SU-DHL-6 (cell line): ENCODE results near the gene ATP4A.

ENCODE experiments used
- H2AFZ ChIP-seq: fragments of 200-600 bp; sonication (generic); 2 replicates; pipeline ENCODE4 v1.6.1; 2014; ENCODE audit warnings: low read depth, mild to moderate bottlenecking, moderate library complexity, mixed read lengths, antibody characterized with exemption, low read length; ENCODE audit not compliant: severe bottlenecking
- H3F3A ChIP-seq: fragments of 200-600 bp; shearing (Covaris generic); 2 replicates; pipeline ENCODE4 v1.6.0; 2016; ENCODE audit warnings: antibody characterized with exemption, mild to moderate bottlenecking; ENCODE audit not compliant: insufficient read depth
- H3K27ac ChIP-seq: fragments of 200-600 bp; sonication (generic); 2 replicates; pipeline ENCODE4 v1.5.1; 2016; ENCODE audit warnings: low read depth, mild to moderate bottlenecking, low read length, moderate library complexity, mixed read lengths
- H3K27me3 ChIP-seq: fragments of 200-600 bp; sonication (generic), shearing (Covaris generic); 2 replicates; pipeline ENCODE4 v1.6.0; 2014; ENCODE audit warnings: mild to moderate bottlenecking, low read length
- H3K36me3 ChIP-seq: fragments of 200-600 bp; sonication (generic); 2 replicates; pipeline ENCODE4 v1.6.1; 2014; ENCODE audit warnings: mild to moderate bottlenecking, low read length, mixed read lengths
- H3K4me2 ChIP-seq: fragments of 300-600, 200-600 bp; shearing (Covaris generic), sonication (generic); 2 replicates; pipeline ENCODE4 v1.6.0; 2014; ENCODE audit warnings: low read length, low read depth, mild to moderate bottlenecking; ENCODE audit not compliant: poor library complexity, severe bottlenecking
- H3K4me3 ChIP-seq: fragments of 200-600 bp; sonication (generic); 2 replicates; pipeline ENCODE4 v1.5.1; 2014; ENCODE audit warnings: antibody characterized with exemption, low read length, mild to moderate bottlenecking, mixed read lengths; ENCODE audit not compliant: insufficient read depth, poor library complexity, severe bottlenecking
- H3K79me2 ChIP-seq: fragments of 200-600 bp; sonication (generic); 2 replicates; pipeline ENCODE4 v1.6.1; 2014; ENCODE audit warnings: mild to moderate bottlenecking, low read length, moderate library complexity; ENCODE audit not compliant: insufficient read depth
- H3K9ac ChIP-seq: fragments of 200-600 bp; sonication (generic); 2 replicates; pipeline ENCODE4 v1.7.0; 2014; ENCODE audit warnings: mild to moderate bottlenecking, low read length
- H3K9me2 ChIP-seq: fragments of 200-600 bp; sonication (generic); replicated peaks from 2 replicates; pipeline ENCODE4 v1.6.1; 2014; ENCODE audit warnings: low read length; ENCODE audit not compliant: insufficient read depth
- H3K9me3 ChIP-seq: fragments of 200-600 bp; sonication (generic); 2 replicates; pipeline ENCODE4 v1.6.1; 2014; ENCODE audit warnings: low read length, mixed read lengths; ENCODE audit not compliant: insufficient read depth
- H4K20me1 ChIP-seq: fragments of 200-600 bp; sonication (generic); 2 replicates; pipeline ENCODE4 v1.6.1; 2014; ENCODE audit warnings: low read depth, mild to moderate bottlenecking, antibody characterized with exemption, low read length, moderate library complexity, mixed read lengths
- EZH2phosphoT487 ChIP-seq: fragments of 200-600 bp; sonication (generic), shearing (Covaris generic); conservative IDR thresholded peaks from 2 replicates; pipeline ENCODE4 v1.6.1; 2018; ENCODE audit warnings: mild to moderate bottlenecking, antibody characterized with exemption, low read length, moderate library complexity, mixed read lengths
- TF ChIP-seq, protein P1 (sequence below): fragments of 200-600 bp; sonication (generic); IDR thresholded peaks from one replicate; pipeline ENCODE4 v1.5.1; 2017; ENCODE audit warnings: antibody characterized with exemption, mild to moderate bottlenecking, low read length, moderate library complexity; ENCODE audit not compliant: insufficient read depth, poor library complexity, severe bottlenecking

The ATP4A gene

DNA sequence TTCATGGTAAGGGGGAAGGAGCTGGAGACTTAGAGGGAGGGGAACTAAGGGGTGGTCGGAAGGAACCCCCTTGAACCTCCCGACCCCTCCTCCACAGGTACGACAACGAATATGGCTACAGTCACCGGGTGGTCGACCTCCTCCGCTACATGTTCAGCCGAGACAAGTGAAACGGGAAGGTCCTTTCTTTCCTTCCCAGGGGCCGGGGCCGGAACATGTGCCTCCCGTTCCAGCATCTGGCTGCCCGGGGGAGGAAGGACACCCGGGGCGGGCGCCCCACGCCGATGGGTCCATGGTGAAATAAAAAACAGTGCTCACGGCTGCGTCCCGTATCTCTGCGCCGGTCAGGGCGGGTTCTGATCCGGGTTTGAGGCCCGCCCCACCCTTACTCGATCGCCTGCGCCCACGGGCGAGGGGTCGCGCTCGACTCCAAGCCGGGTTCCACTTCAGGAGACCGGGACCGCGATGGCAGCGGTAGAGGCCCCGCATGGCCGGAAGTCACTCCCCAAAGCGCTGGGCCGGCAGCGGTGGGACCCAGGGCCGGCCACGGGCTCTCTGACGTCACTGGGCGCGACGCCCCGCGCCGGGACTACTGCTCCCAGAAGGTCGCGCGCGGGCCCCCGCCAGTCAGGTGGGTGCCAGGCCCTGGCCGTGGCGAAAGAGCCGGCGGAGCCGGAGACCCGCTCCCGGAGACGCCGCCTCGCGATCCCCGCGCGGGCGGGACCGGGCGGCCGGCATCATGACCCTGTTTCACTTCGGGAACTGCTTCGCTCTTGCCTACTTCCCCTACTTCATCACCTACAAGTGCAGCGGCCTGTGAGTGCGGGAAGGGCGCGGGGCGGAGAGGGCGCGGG is 18.2 kb downstream of the ATP4A start, which contains the start of gene TMEM147:
TMEM147 (plus strand) TSS at position 626 of the 854 bp plus-strand sequence; CDS start at position 740, 114 bp downstream.
- Histone ChIP-seq H3K4me3 (peak within 1 kb of the TSS; percentile 100), H3F3A (no peaks in the 10 kb centered on the region), H2AFZ (peak within 1 kb of the TSS; percentile 100), H3K79me2 (peaks cover 19% of the 10 kb centered on the region; the same call in 1 of the 2 replicates), H3K27me3 (no peaks in the 10 kb centered on the region), H3K4me2 (peak within 1 kb of the TSS; percentile 96), H3K9me3 (no peaks in the 10 kb centered on the region), H3K27ac (peak within 1 kb of the TSS; percentile 47), H3K9me2 (no peaks in the 10 kb centered on the region), H4K20me1 (no peaks in the 10 kb centered on the region), H3K36me3 (no peaks in the 10 kb centered on the region), H3K9ac (peak within 1 kb of the TSS; percentile 99)
- TF ChIP-seq EZH2phosphoT487 = no peak
- TF ChIP-seq, protein P1, sequence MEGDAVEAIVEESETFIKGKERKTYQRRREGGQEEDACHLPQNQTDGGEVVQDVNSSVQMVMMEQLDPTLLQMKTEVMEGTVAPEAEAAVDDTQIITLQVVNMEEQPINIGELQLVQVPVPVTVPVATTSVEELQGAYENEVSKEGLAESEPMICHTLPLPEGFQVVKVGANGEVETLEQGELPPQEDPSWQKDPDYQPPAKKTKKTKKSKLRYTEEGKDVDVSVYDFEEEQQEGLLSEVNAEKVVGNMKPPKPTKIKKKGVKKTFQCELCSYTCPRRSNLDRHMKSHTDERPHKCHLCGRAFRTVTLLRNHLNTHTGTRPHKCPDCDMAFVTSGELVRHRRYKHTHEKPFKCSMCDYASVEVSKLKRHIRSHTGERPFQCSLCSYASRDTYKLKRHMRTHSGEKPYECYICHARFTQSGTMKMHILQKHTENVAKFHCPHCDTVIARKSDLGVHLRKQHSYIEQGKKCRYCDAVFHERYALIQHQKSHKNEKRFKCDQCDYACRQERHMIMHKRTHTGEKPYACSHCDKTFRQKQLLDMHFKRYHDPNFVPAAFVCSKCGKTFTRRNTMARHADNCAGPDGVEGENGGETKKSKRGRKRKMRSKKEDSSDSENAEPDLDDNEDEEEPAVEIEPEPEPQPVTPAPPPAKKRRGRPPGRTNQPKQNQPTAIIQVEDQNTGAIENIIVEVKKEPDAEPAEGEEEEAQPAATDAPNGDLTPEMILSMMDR = no peak

DNA sequence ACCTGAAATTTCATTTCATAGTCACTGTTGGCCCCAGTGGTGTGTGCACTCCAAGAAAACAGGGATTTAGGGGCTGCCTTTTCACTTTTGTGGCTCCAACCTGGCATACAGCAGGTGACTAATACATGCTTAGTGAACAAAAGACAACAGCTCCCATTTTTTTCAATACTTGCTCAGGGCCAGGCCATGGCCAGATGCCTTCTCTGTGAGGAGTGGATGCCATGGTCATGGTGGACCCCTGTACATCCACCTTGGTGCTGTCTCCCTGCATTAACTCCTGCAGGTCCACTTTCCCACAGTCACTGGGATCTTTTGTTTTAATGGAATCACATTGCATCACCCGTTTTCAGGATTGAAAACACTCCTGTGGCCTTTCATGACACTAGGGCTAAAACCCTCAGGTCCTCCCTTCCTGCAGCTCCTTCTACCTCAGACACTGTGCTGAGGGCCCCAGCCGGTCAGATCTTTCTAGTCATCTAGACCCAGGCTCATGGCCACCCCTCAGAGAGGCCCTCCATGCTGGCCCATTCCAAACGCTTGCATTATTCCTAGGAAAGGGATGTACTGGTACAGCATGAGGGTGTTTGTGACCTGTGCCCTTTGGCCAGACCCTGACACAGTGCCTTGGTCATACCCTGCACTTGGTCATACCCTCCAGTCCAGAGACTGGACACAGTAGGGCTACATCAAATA is 19.2 kb downstream of the ATP4A start:
- H3K9me3 ChIP-seq = no peaks in the 10 kb centered on the region
- no peak overlapping the region for H2AFZ ChIP-seq
- no peaks in the 10 kb centered on the region for H3K36me3 ChIP-seq
- H3K27ac ChIP-seq = no peak overlapping the region
- peak overlapping the region; percentile 96 for H3K4me2 ChIP-seq
- no peaks in the 10 kb centered on the region for H3K27me3 ChIP-seq
- H3K79me2 ChIP-seq = peaks cover 19% of the 10 kb centered on the region; the same call in 1 of the 2 replicates
- TF ChIP-seq EZH2phosphoT487 = no peak
- no peaks in the 10 kb centered on the region for H4K20me1 ChIP-seq
- H3K9me2 ChIP-seq = no peaks in the 10 kb centered on the region
- peak overlapping the region; percentile 100 for H3K4me3 ChIP-seq
- H3F3A ChIP-seq = no peaks in the 10 kb centered on the region
- peak overlapping the region; percentile 99 for H3K9ac ChIP-seq

DNA sequence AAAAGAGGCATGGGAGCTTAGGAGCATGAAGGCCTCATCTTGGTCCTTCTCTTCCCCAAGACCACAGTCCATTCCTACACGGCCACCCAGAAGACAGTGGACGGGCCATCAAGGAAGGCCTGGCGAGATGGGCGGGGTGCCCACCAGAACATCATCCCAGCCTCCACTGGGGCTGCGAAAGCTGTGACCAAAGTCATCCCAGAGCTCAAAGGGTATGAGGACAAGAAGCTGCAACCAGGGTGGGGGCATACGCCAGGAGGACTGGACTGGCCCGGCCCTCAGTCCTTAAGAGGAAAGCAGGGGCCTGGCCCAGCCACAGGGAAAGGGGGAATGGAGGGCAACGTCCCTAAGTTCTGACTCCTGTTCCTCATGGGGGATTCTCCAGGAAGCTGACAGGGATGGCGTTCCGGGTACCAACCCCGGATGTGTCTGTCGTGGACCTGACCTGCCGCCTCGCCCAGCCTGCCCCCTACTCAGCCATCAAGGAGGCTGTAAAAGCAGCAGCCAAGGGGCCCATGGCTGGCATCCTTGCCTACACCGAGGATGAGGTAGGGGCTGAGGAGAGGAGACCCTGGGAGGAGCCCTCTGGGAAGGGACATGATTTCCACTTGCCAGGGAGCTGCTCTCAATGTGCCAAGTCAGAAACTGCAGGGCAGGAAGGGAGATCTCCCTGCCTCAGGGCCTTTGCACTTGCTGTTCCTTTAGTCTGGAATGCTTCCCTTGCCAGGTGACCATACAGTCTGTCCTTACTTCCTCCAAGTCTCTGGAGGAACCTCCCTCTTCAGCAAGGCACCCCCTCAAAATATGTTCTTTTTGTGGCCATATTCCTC is 20.0 kb downstream of the ATP4A start:
- TF ChIP-seq EZH2phosphoT487 = no peak
- TF ChIP-seq, protein P1 = no peak
- Histone ChIP-seq H3K9ac (no peak overlapping the region), H3K4me3 (no peak overlapping the region), H3K36me3 (no peaks in the 10 kb centered on the region), H3K27me3 (no peaks in the 10 kb centered on the region), H2AFZ (no peak overlapping the region), H4K20me1 (no peaks in the 10 kb centered on the region), H3K9me2 (no peaks in the 10 kb centered on the region), H3K79me2 (peaks cover 19% of the 10 kb centered on the region; the same call in 1 of the 2 replicates), H3K9me3 (no peaks in the 10 kb centered on the region), H3F3A (no peaks in the 10 kb centered on the region), H3K4me2 (peak overlapping the region; percentile 96), H3K27ac (no peak overlapping the region)
